ENCODE measurements around the gene FAM13C. TPM values are rescaled to one million over a fixed set of nuclear protein-coding genes. Genes with fewer than 3 reads are reported as not detected.

The FAM13C gene
- total RNA-seq, 1 donor from 2014 or later, result 5.1 TPM

DNA sequence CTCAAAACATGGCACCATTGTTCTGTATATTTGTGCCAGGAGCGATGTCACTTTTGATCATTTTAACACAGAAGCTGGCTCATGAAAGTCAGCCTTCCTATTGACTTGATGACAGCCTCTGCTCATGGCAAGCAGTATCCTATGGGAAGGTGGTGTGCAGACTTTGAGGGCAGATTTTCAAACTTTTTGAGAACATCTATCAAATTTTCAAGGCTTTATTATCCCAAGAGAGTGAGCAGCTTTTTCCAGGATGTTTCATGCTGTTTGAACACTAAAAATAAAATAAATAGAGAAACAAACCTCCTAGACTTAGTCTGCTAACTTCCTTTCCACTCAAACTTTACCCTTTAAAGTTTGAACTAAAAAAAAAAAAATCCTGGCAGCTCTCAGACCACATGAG, 20.3 kb downstream of the FAM13C start:
- Mint-ChIP-seq H3K9me3 (ENCODE audit: low read depth) (no peaks in the 10 kb centered on the region), H3K27me3 (ENCODE audit: low read depth) (peaks cover 1% of the 10 kb centered on the region), H3K27ac (ENCODE audit: unreplicated experiment) (no peak overlapping the region), H3K4me1 (ENCODE audit: low read depth) (peaks cover 20% of the 10 kb centered on the region), H3K4me3 (ENCODE audit: unreplicated experiment) (no peak overlapping the region), H3K36me3 (ENCODE audit: low read depth) (peaks cover 2% of the 10 kb centered on the region)
- TF ChIP-seq, protein P1, sequence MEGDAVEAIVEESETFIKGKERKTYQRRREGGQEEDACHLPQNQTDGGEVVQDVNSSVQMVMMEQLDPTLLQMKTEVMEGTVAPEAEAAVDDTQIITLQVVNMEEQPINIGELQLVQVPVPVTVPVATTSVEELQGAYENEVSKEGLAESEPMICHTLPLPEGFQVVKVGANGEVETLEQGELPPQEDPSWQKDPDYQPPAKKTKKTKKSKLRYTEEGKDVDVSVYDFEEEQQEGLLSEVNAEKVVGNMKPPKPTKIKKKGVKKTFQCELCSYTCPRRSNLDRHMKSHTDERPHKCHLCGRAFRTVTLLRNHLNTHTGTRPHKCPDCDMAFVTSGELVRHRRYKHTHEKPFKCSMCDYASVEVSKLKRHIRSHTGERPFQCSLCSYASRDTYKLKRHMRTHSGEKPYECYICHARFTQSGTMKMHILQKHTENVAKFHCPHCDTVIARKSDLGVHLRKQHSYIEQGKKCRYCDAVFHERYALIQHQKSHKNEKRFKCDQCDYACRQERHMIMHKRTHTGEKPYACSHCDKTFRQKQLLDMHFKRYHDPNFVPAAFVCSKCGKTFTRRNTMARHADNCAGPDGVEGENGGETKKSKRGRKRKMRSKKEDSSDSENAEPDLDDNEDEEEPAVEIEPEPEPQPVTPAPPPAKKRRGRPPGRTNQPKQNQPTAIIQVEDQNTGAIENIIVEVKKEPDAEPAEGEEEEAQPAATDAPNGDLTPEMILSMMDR (IDR thresholded peaks at IDR 0.05), result no peak
- no peak for DNase-seq (ENCODE audit: low spot score)

DNA sequence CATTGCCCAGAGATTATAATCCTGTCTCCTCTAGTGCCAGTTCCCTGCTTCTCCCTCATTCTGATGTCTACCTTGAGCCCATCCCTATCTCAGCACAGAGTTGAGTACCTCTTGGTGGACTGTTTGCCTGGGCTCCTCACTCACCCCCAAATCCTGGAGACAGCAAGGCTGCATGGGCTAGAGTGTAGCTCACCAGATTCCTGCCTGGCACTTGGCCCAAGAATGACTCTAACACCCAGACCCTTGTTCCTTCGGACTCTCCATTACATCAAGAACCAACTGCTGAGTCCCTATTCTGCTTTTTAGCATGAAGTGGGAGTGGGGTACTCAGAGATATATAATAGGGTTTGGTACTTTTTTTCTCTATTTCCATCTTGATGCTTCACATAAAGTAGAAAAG, 22.1 kb downstream of the FAM13C start:
- Mint-ChIP-seq H3K27ac (ENCODE audit: unreplicated experiment) (no peak overlapping the region), H3K9me3 (ENCODE audit: low read depth) (peaks cover 4% of the 10 kb centered on the region), H3K36me3 (ENCODE audit: low read depth) (no peaks in the 10 kb centered on the region), H3K4me3 (ENCODE audit: unreplicated experiment) (no peak overlapping the region), H3K27me3 (ENCODE audit: low read depth) (no peaks in the 10 kb centered on the region), H3K4me1 (ENCODE audit: low read depth) (peaks cover 29% of the 10 kb centered on the region)
- TF ChIP-seq, protein P1 (IDR thresholded peaks at IDR 0.05), result no peak
- DNase-seq (ENCODE audit: low spot score), result no peak

DNA sequence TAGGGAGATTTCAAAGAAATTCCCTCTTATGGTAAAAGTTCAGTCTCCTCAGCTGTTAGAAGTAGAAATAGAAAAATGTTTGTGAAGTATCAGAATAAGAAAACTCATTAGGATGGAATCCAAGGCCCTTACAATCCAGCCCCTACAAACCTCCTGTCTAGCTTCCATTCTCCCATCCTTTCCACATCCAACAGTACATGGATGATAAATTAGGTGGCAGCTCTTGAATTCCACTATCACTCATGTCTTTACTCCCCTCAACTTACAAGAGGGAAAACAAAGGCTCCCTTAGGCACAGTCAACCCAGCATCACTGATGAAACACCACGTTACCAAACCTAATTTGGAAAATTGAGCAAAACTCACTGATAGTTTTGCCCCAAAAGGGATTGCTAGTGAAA, 23.0 kb downstream of the FAM13C start:
- no peak for DNase-seq (ENCODE audit: low spot score)
- H3K4me1 Mint-ChIP-seq (ENCODE audit: low read depth), result peaks cover 30% of the 10 kb centered on the region
- TF ChIP-seq, protein P1 (IDR thresholded peaks at IDR 0.05), result no peak
- H3K4me3 Mint-ChIP-seq (ENCODE audit: unreplicated experiment), result no peak overlapping the region
- no peak overlapping the region for H3K27ac Mint-ChIP-seq (ENCODE audit: unreplicated experiment)
- H3K27me3 Mint-ChIP-seq (ENCODE audit: low read depth), result no peaks in the 10 kb centered on the region
- peaks cover 4% of the 10 kb centered on the region for H3K9me3 Mint-ChIP-seq (ENCODE audit: low read depth)
- H3K36me3 Mint-ChIP-seq (ENCODE audit: low read depth), result no peaks in the 10 kb centered on the region

DNA sequence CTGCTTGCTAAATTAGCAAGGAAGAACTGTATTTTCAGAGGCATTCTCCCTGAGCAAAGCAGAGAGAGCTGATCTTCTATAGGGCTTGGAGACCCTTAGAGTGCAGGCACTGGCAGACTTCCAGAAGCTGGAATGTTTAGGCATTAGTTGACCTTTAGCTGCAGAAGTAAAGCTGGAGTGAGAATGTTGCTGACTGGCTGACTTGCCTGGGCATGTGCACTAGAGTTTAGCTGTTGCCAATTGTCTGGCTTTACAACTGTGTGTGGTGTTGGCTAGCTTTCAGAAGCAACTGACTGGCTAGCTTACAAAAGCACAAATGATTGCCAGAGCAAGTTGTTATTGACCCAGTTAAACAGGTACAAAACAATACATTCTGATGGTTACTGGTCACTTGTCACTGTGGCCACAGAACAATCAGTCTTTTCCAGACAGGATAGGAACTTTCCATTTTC, 25.1 kb downstream of the FAM13C start:
- TF ChIP-seq, protein P1 (IDR thresholded peaks at IDR 0.05), result no peak
- H3K4me1 Mint-ChIP-seq (ENCODE audit: low read depth), result peaks cover 44% of the 10 kb centered on the region
- peaks cover 4% of the 10 kb centered on the region for H3K9me3 Mint-ChIP-seq (ENCODE audit: low read depth)
- DNase-seq (ENCODE audit: low spot score), result no peak
- no peaks in the 10 kb centered on the region for H3K36me3 Mint-ChIP-seq (ENCODE audit: low read depth)
- H3K4me3 Mint-ChIP-seq (ENCODE audit: unreplicated experiment), result no peak overlapping the region
- no peaks in the 10 kb centered on the region for H3K27me3 Mint-ChIP-seq (ENCODE audit: low read depth)
- H3K27ac Mint-ChIP-seq (ENCODE audit: unreplicated experiment), result peak overlapping the region; percentile 65

DNA sequence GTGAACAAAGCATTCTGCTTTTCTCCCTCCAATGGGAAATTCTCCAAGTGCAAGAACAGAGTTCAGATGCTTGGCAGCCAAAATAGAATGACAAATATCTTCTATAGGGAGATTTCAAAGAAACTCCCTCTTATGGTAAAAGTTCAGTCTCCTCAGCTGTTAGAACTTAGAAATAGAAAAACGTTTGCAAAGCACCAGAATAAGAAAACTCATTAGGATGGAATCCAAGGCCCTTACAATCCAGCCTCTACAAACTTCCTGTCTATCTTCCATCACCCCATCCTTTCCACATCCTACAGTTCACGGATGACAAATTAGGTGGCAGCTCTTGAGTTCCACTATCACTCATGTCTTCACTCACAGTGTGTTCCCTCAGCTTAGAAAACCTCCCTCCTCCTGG, 25.7 kb downstream of the FAM13C start:
- peak overlapping the region; percentile 65 for H3K27ac Mint-ChIP-seq (ENCODE audit: unreplicated experiment)
- no peak for DNase-seq (ENCODE audit: low spot score)
- TF ChIP-seq, protein P1 (IDR thresholded peaks at IDR 0.05), result no peak
- H3K4me1 Mint-ChIP-seq (ENCODE audit: low read depth), result peaks cover 39% of the 10 kb centered on the region
- H3K9me3 Mint-ChIP-seq (ENCODE audit: low read depth), result peaks cover 4% of the 10 kb centered on the region
- H3K4me3 Mint-ChIP-seq (ENCODE audit: unreplicated experiment), result no peak overlapping the region
- no peaks in the 10 kb centered on the region for H3K27me3 Mint-ChIP-seq (ENCODE audit: low read depth)
- H3K36me3 Mint-ChIP-seq (ENCODE audit: low read depth), result no peaks in the 10 kb centered on the region
